Skeletal muscle tissue (tissue), 4 donors: ENCODE data around the gene KLF3. TPM values are rescaled to one million over a fixed set of nuclear protein-coding genes. Genes with fewer than 3 reads are reported as not detected.

ENCODE experiments used
- H3K27ac ChIP-seq: one replicate; pipeline ENCODE4 v1.7.0; 2013; ENCODE audit warnings: mild to moderate bottlenecking, low read depth, low read length, inconsistent platforms
- H3K27me3 ChIP-seq, 3 donors: one replicate each; pipeline ENCODE4 v1.7.0; 2013; ENCODE audit warnings: low read length in 3 of 3; ENCODE audit not compliant: control insufficient read depth in 3 of 3, insufficient read depth in 3 of 3
- H3K36me3 ChIP-seq, 3 donors: one replicate each; pipeline ENCODE4 v1.7.0; 2013; ENCODE audit warnings: low read length in 3 of 3; ENCODE audit not compliant: control insufficient read depth in 3 of 3, insufficient read depth in 3 of 3
- H3K4me1 ChIP-seq, 3 donors: one replicate each; pipeline ENCODE4 v1.7.0; 2013; ENCODE audit warnings: low read length in 3 of 3, mild to moderate bottlenecking in 3 of 3; ENCODE audit not compliant: control insufficient read depth in 3 of 3, insufficient read depth in 3 of 3
- H3K4me3 ChIP-seq, 3 donors: one replicate each; pipeline ENCODE4 v1.7.0; 2013; ENCODE audit warnings: low read length in 3 of 3
- H3K9ac ChIP-seq, 3 donors: one replicate each; pipeline ENCODE4 v1.7.0; 2013; ENCODE audit warnings: low read length in 3 of 3, mild to moderate bottlenecking in 3 of 3, moderate library complexity in 2 of 3, low read depth in 1 of 3
- H3K9me3 ChIP-seq, 3 donors: one replicate each; pipeline ENCODE4 v1.7.0; 2013; ENCODE audit warnings: low read length in 3 of 3; ENCODE audit not compliant: control insufficient read depth in 3 of 3
- total RNA-seq: library from RNA; depleted of rRNA; stranded (reverse); fragments of >200 nt; gene quantifications from one replicate; pipeline ENCODE4 v1.2.3, GENCODE V29; 2014
- donor health status: Osteomylitis.

Gene KLF3
- total RNA-seq, 1 donor from 2014 or later: 20.9 TPM

DNA sequence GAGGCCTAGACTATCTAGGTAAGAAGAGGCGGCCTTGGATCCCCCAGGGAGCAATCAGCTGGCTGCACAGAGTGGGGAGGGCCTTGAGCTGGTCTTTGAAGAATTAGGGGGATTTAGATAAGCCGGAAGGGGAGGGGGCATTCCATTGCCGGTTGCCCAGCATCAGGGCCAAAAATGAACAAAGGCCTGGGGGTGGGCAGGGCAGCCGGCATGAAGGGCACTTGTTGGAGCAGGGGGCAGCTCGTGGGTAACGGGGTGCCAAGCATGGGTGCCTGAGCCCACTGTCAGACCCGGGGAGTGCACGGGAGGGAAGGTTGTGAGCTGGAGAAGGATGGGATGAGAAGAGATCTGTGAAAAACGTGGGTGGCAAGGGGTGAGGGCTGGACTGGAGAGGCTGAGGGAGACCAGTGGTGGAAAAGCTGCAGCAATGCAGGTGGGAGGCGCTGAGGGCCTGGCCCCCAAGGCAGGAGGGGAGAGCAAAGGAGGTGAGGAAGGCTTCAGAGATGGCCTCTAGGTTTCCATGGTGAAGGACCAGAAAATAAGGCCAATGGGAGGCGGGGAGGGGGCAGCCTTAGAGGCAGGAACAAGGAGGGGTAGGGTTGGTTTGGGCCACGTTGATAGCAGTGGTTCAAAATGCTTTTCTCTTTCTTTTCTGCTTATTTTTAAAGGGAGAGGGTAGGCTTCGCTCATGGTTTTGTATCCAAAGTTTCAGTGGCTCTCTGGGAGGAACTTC is 8.6 kb downstream of the KLF3 start:
- H3K4me1 ChIP-seq: peaks cover 58 to 66% (median 64%) of the 10 kb centered on the region in 3 donors
- no peaks in the 10 kb centered on the region for H3K9me3 ChIP-seq
- H3K27ac ChIP-seq: peak overlapping the region; percentile 68
- peak overlapping the region; percentile 58 to 67 (median 60) for H3K9ac ChIP-seq
- H3K4me3 ChIP-seq: peak overlapping the region in 2 of 3 donors; percentile 48 to 49
- H3K36me3 ChIP-seq: no peaks in the 10 kb centered on the region
- H3K27me3 ChIP-seq: no peaks in the 10 kb centered on the region

DNA sequence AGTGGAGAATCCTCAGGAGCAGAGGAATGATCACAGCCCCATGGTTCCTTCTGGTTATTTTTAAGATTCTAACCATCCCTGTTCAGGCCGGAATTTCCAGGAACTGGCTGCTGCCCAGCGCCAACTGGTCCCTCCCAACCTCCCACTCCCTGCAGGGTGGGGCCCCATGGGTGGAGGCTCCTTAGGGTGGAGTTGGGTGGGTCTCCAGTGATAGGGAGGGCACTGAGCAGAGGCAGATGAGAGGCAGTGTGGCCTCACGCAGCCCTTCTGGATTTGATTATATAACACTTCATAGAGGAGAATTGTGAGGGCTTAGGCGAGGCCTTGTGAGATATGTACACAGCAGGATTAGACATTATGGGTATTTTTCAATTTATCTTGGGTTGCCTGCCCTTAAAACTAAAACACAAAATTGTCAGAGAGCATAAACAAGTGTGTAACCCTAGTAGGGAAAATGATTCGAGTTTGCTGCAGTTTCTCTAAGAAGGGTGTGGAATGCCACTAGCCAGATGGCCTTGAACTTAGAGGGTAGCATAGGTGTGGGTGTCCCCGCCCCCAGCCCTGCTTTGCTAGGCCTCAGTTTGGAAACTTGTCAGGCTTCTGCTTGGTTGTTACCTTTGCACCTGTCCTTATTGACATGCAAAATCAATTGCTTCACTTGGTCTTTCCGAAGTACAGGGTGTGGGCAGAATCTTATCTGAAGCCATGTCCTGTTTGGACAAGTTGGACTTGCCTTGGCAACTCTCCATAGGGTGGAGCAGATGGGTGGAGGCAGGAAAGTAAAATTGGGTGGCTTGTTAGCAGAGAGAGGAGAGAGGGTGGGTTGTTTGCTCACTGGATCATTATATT is 9.4 kb downstream of the KLF3 start:
- Histone ChIP-seq H3K27ac (peak overlapping the region; percentile 68), H3K9me3 (no peaks in the 10 kb centered on the region), H3K36me3 (no peaks in the 10 kb centered on the region), H3K27me3 (no peaks in the 10 kb centered on the region), H3K4me1 (peaks cover 61 to 72% (median 62%) of the 10 kb centered on the region in 3 donors), H3K4me3 (peak overlapping the region in 1 of 3 donors; percentile 25), H3K9ac (peak overlapping the region in 2 of 3 donors; percentile 18 to 67)

DNA sequence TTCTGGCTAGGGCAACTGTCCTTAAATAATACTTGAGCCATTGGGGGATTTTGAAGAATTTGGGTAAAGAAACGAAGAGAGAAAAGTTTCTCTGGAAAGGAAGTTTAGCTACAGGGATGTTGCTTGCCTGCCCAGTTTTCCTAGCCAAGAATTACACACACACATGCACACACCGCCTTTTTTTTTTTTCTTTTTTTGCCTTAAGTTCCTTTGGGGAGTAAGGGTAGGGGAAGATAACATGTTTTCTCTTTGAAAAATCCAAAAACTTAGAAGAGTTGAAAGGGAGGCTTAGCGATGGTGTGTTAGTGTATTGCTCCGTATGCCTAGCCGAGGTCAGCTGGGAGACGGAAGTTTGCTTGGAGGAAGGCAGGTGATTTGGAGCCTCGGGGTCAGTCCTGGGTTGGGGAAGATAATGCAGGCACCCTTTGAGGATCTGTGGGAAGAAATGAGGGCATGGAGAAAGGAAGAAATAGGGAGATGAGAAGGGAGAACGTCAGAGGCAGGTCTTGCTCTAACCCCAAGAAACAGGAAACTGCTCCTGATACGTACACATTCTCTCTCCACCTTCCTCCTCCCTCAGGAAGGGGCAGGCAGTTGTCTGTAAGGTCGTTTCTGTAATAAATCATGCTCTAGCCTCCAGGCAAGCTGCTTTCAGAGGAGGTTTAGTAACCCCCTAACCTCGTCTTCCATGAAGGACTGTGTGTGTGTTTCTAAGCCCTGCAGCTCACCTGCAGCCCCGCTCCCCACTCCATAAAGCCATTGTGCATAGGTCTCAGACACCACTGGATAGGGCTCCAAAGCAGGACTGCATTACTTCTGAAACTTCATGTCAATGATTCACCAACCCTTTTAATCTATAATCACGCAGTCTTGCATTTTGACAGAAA is 10.5 kb downstream of the KLF3 start:
- peak overlapping the region; percentile 22 for H3K27ac ChIP-seq
- H3K9ac ChIP-seq: peak overlapping the region in 2 of 3 donors; percentile 7 to 18
- no peaks in the 10 kb centered on the region for H3K9me3 ChIP-seq
- no peaks in the 10 kb centered on the region for H3K36me3 ChIP-seq
- peaks cover 61 to 73% (median 62%) of the 10 kb centered on the region in 3 donors for H3K4me1 ChIP-seq
- H3K4me3 ChIP-seq: peak overlapping the region in 1 of 3 donors; percentile 20
- H3K27me3 ChIP-seq: no peaks in the 10 kb centered on the region

DNA sequence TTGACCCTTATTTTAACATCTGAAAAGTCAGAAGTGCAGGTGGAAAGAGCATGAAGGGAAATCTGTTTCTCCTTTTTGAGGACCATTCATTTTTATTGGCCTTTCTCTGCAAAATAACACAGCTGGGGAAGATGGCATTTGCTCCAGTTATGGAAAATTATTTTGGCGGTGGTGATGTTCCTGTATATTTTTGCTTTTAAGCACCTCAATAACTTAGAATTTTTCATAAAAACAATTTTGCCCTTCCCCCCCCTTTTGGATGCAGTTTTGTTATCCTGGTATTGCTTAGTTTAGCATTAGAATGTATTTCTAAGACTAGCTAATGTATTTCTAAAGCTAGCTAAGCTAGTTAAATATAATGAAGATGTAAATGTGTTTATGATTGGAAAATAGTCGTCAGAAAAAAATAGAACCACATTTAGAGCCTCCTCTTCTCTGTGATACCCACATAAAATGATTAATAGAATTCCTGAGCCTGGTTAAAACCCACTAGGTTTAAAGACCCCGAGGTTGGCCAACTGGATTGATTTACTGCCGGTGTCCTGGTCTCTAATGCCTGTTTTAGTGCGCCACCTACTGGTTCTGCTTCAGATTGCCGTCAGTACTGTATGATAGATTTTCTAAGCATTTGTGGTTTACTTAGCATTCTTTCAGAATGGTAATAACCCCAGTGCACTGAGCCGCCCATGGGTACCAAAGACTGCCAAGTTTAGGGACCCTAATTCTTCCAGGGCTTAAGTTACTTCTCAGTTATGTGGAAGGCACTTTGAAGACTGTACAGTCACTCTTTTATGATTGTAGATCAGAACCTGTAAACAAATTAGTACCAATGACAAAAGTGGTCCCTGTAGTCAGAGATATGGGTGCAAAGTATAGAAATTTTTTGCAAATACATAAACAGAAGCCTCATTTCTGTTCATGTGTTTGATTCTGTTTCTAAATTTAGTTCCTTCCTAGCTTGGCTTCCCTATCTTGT is 11.4 kb downstream of the KLF3 start:
- no peak overlapping the region for H3K27ac ChIP-seq
- peak overlapping the region in 2 of 3 donors; percentile 7 to 32 for H3K9ac ChIP-seq
- H3K4me3 ChIP-seq: no peak overlapping the region

DNA sequence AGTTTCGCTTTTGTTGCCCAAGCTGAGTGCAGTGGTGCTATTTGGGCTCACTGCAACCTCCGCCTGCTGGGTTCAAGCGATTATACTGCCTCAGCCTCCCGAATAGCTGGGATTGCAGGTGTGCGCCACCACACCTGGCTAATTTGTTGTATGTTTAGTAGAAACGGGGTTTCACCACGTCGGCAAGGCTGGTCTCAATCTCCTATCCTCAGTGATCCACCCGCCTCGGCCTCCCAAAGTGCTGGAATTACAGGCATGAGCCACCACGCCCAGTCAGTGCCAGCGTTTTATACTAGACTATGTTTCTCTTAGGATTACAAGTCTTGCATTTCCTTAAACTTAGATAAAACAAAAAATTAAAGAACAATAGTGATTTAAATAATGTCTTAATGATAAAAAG is 13.0 kb downstream of the KLF3 start:
- Histone ChIP-seq H3K4me3 (no peak overlapping the region), H3K27me3 (no peaks in the 10 kb centered on the region), H3K27ac (no peak overlapping the region), H3K36me3 (peaks cover 3 to 10% (median 4%) of the 10 kb centered on the region in 3 donors), H3K9me3 (no peaks in the 10 kb centered on the region), H3K9ac (no peak overlapping the region), H3K4me1 (peaks cover 48 to 60% (median 51%) of the 10 kb centered on the region in 3 donors)

More for the DNA sequence above, 11.4 kb downstream of the KLF3 start:
- Histone ChIP-seq H3K27me3 (no peaks in the 10 kb centered on the region), H3K4me1 (peaks cover 56 to 67% (median 56%) of the 10 kb centered on the region in 3 donors), H3K36me3 (no peaks in the 10 kb centered on the region), H3K9me3 (no peaks in the 10 kb centered on the region)

DNA sequence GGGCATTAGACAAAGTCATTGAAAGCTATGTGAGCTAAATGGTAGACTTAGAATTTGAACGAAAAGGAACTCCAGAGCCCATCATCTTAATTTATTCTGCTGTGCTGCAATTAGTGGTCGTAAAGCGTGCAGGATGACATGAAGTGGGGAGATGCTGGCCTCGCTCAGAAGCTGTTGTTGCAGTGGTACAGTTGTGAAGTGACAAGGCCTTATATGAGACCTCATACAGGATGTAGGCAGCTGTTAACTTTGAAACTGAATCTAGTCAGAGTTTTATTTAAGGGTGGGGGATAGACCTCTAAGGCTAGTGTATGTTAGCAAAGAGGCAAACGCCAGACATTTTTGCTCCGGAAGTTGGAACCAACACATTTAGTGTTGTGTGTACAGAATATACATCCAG is 13.4 kb downstream of the KLF3 start:
- Histone ChIP-seq H3K36me3 (peaks cover 3 to 10% (median 4%) of the 10 kb centered on the region in 3 donors), H3K9ac (no peak overlapping the region), H3K4me1 (peaks cover 44 to 56% (median 46%) of the 10 kb centered on the region in 3 donors), H3K4me3 (no peak overlapping the region), H3K27ac (no peak overlapping the region), H3K27me3 (no peaks in the 10 kb centered on the region), H3K9me3 (no peaks in the 10 kb centered on the region)

DNA sequence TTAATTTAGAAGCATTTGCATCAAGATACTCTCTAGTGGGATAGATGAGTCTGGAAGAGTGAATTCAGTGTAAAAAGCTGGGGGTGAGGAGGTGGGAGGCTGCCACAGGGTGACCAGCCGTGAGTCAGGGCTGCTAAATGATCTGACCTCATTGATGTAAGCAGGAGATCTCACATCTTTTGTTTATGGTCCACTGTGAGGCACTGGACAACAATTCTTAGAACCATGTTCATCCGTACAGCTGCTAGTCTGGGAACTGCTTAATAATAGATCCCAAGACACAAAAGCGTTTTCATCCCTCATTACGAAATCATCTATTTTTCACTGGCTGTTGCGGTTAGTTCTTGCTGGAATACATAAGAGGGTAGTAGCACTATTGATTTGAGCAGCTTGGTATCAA is 14.1 kb downstream of the KLF3 start:
- no peak overlapping the region for H3K27ac ChIP-seq
- peaks cover 37 to 49% (median 40%) of the 10 kb centered on the region in 3 donors for H3K4me1 ChIP-seq
- no peaks in the 10 kb centered on the region for H3K9me3 ChIP-seq
- no peak overlapping the region for H3K4me3 ChIP-seq
- H3K9ac ChIP-seq: no peak overlapping the region
- H3K36me3 ChIP-seq: peaks cover 3 to 10% (median 4%) of the 10 kb centered on the region in 3 donors
- no peaks in the 10 kb centered on the region for H3K27me3 ChIP-seq

DNA sequence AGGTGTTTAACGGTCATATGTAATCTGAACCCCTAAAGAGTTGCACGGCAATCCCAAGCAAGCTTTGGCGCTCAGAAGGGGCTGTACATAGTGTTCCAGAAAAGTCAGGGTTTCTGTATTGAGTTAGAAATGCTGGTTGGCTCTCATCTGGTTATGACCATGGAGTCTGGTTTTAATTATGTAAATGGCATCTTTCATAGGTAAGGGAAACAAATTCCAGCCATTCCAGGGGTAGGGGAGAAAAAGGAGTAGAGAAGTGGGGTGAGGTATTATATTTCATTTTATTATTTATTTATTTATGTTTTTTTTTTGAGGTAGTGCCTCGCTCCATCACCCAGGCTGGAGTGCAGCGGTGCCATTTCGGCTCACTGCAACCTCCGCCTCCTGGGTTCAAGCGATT is 15.9 kb downstream of the KLF3 start:
- peaks cover 3 to 10% (median 4%) of the 10 kb centered on the region in 3 donors for H3K36me3 ChIP-seq

More for the DNA sequence above, 15.9 kb downstream of the KLF3 start:
- Histone ChIP-seq H3K9me3 (no peaks in the 10 kb centered on the region), H3K27me3 (no peaks in the 10 kb centered on the region), H3K4me1 (peaks cover 24 to 36% (median 25%) of the 10 kb centered on the region in 3 donors), H3K4me3 (no peak overlapping the region), H3K27ac (no peak overlapping the region), H3K9ac (no peak overlapping the region)
